Dermis microvascular lymphatic vessel endothelial cell (primary cell): Measurements from ENCODE around the gene TNFRSF8. TPM values are rescaled to one million over a fixed set of nuclear protein-coding genes. Genes with fewer than 3 reads are reported as not detected.
"Not testable (repeated sequence)": the region's sequence is repeated elsewhere in the genome, so short reads cannot be mapped to it uniquely, and the experiment has no call there.

ENCODE experiments used
- DNase-seq, 2 donors: peaks; one replicate each; pipeline versions ENCODE4 v3.0.0 to v3.0.0-alpha.2; 2010; ENCODE audit warnings: low read depth in 2 of 2
- total RNA-seq: library from RNA; depleted of rRNA; stranded (reverse); fragments of >200 nt; gene quantifications from 2 replicates; pipeline ENCODE4 v1.2.1, GENCODE V29; 2014

The TNFRSF8 gene
- total RNA-seq, 1 donor from 2014 or later: not detected

- DNase-seq: no peak
Observed at GRCh38 chr1:12083766-12084165, 20.7 kb downstream of the TNFRSF8 start.

- DNase-seq: no peak
Observed at GRCh38 chr1:12085643-12086260, 22.6 kb downstream of the TNFRSF8 start.

GRCh38 chr1:12087797-12088314 is 24.8 kb downstream of the TNFRSF8 start:
- no peak for DNase-seq

GRCh38 chr1:12088607-12089006 is 25.5 kb downstream of the TNFRSF8 start:
- no peak for DNase-seq

- no peak for DNase-seq
Observed at GRCh38 chr1:12090326-12090725, 27.2 kb downstream of the TNFRSF8 start.

GRCh38 chr1:12091191-12091590 is 28.1 kb downstream of the TNFRSF8 start:
- no peak for DNase-seq

- DNase-seq: no peak
Observed at GRCh38 chr1:12094180-12094579, 31.1 kb downstream of the TNFRSF8 start.

- DNase-seq: no peak
Observed at GRCh38 chr1:12095452-12096263, 32.6 kb downstream of the TNFRSF8 start.

- DNase-seq: no peak
Observed at GRCh38 chr1:12096615-12097014, 33.5 kb downstream of the TNFRSF8 start.

GRCh38 chr1:12097321-12097720 is 34.2 kb downstream of the TNFRSF8 start:
- DNase-seq: no peak

GRCh38 chr1:12098786-12099185 is 35.7 kb downstream of the TNFRSF8 start:
- no peak for DNase-seq

GRCh38 chr1:12099610-12100009 is 36.5 kb downstream of the TNFRSF8 start:
- DNase-seq: no peak

- DNase-seq: no peak
Observed at GRCh38 chr1:12100071-12100470, 37.0 kb downstream of the TNFRSF8 start.

- not testable (repeated sequence) for DNase-seq
Observed at GRCh38 chr1:12101120-12101519, 38.0 kb downstream of the TNFRSF8 start.

GRCh38 chr1:12102066-12102465 is 39.0 kb downstream of the TNFRSF8 start:
- DNase-seq: no peak

- no peak for DNase-seq
Observed at GRCh38 chr1:12104417-12104816, 41.3 kb downstream of the TNFRSF8 start.

- DNase-seq: no peak
Observed at GRCh38 chr1:12106153-12106552, 43.0 kb downstream of the TNFRSF8 start.

- DNase-seq: peak in 1 of 2 donors; percentile 15
Observed at GRCh38 chr1:12106861-12107260, 43.8 kb downstream of the TNFRSF8 start.

- DNase-seq: no peak
Observed at GRCh38 chr1:12107718-12108117, 44.6 kb downstream of the TNFRSF8 start.

- DNase-seq: no peak
Observed at GRCh38 chr1:12109901-12110300, 46.8 kb downstream of the TNFRSF8 start.

- DNase-seq: no peak
Observed at GRCh38 chr1:12111741-12112140, 48.6 kb downstream of the TNFRSF8 start.

- DNase-seq: no peak
Observed at GRCh38 chr1:12112711-12113161, 49.6 kb downstream of the TNFRSF8 start.
